PC-9 (cell line): Measurements from ENCODE around the gene GDPD3.

Experiments
- EZH2 ChIP-seq: fragments of 200-600 bp; sonication (generic); IDR thresholded peaks from 2 replicates; pipeline ENCODE4 v1.8.0; 2017; ENCODE audit warnings: antibody characterized with exemption, low read depth
- TF ChIP-seq, protein P1 (sequence below): fragments of 200-600 bp; sonication (generic); conservative IDR thresholded peaks from 2 replicates; pipeline ENCODE4 v1.6.1; 2017; ENCODE audit warnings: mixed run types, antibody characterized with exemption, mild to moderate bottlenecking, moderate library complexity

DNA sequence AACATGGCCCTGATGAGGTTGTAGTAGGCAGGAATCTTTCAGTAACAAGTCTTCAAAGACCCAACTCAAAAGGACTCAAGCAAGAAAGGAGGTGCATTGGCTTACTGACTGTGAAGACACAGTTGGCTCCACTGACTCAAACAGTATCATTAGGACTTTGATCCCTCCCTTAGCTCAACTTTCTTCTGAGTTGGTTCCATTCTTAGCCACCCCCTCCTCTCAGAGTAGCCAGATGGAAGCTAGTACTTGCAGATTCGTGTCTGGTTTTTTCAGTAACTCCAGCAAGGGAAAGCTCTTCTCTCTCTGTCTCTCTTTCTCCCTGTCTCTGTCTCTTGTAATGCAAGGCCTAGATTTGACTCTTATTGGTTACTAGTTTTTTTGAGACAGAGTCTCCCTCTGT, 14.7 kb upstream of the GDPD3 start:
- TF ChIP-seq, protein P1, sequence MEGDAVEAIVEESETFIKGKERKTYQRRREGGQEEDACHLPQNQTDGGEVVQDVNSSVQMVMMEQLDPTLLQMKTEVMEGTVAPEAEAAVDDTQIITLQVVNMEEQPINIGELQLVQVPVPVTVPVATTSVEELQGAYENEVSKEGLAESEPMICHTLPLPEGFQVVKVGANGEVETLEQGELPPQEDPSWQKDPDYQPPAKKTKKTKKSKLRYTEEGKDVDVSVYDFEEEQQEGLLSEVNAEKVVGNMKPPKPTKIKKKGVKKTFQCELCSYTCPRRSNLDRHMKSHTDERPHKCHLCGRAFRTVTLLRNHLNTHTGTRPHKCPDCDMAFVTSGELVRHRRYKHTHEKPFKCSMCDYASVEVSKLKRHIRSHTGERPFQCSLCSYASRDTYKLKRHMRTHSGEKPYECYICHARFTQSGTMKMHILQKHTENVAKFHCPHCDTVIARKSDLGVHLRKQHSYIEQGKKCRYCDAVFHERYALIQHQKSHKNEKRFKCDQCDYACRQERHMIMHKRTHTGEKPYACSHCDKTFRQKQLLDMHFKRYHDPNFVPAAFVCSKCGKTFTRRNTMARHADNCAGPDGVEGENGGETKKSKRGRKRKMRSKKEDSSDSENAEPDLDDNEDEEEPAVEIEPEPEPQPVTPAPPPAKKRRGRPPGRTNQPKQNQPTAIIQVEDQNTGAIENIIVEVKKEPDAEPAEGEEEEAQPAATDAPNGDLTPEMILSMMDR = no peak
- TF ChIP-seq EZH2 = no peak
